GM12892 (cell line): ENCODE measurements around the gene TMEM51.
"Not testable (repeated sequence)": the region's sequence is repeated elsewhere in the genome, so short reads cannot be mapped to it uniquely, and the experiment has no call there.

ENCODE experiments used
- DNase-seq: peaks from one replicate; pipeline ENCODE4 v3.0.0; 2011; ENCODE audit not compliant: insufficient read length
- FAIRE-seq: peaks from 2 replicates; lab custom pipeline; 2011; peaks lifted over from hg19 to GRCh38; lab: Jason Lieb, UNC
- POLR2A ChIP-seq: IDR thresholded peaks from 2 replicates; pipeline ENCODE4 v1.6.1; 2011; ENCODE audit warnings: low read depth, low read length, control low read depth
- POLR2AphosphoS5 ChIP-seq: IDR thresholded peaks from 2 replicates; pipeline ENCODE4 v1.6.1; 2011; ENCODE audit warnings: low read depth, low read length, control low read depth
- TAF1 ChIP-seq: IDR thresholded peaks from 2 replicates; pipeline ENCODE4 v1.6.1; 2011; ENCODE audit warnings: low read depth, mild to moderate bottlenecking, control low read depth, low read length, borderline replicate concordance

The TMEM51 gene

DNA sequence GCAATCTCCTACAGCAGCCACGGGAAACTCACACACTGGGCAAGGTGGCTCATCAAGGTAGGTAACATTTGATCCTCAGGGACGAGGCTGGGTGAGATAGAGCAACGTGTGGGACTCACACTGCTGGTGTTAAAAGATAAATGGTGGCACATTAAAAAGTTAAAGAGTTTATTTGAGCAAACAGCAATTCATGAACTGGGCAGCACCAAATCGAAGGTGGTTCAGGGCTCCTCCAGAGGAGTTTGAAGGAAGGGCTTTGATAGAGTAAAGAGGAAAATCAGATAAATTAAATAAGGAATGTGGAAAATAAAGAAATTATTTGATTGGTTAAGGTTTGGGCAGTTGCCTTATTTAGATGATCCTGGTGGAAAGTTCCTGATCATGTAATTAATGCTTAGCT, 23.6 kb upstream of the TMEM51 start:
- no peak for DNase-seq
- TF ChIP-seq TAF1 (no peak), POLR2A (no peak), POLR2AphosphoS5 (no peak)
- FAIRE-seq = no peak

DNA sequence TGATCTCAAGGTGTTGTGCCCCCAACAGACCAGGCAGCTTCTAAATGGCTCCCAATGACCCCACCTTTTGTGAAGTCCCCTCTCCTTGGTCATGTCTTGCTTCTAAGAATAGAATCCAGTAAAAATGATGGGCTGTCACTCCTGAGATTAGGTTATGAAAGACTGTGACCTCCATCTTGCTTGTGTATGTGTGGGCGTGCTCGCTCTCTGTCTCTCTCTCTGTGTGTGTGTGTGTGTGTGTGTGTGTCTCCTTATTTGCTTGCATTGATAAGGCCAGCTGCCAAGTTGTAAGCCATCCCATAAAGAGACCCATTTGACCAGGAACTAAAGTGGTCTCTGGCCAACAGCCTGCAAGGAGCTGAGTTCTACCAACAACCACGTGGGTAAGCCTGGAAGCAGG, 22.9 kb upstream of the TMEM51 start:
- TF ChIP-seq POLR2AphosphoS5 = no peak
- no peak for TF ChIP-seq TAF1
- TF ChIP-seq POLR2A = no peak
- no peak for FAIRE-seq

DNA sequence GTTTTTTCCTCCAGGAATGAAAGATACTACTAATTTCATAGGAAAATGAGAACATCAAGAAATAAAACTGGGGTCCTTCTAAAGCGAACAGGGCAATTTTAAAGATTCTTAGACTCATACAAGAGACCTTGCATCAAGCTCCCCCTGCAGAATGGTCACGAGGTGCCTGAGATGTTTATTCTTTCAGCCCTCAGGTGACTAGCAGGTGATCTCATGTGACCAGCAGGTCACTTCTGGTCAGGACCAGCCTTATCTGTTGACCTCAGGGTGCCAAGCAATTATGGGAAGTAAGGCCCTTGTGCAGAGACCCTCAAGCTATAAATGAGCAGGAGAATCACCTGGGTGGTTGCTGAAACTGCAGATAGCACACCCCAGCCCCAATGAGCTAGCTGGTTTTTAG, 20.6 kb upstream of the TMEM51 start:
- no peak for FAIRE-seq

More for the DNA sequence above, 22.9 kb upstream of the TMEM51 start:
- no peak for DNase-seq

DNA sequence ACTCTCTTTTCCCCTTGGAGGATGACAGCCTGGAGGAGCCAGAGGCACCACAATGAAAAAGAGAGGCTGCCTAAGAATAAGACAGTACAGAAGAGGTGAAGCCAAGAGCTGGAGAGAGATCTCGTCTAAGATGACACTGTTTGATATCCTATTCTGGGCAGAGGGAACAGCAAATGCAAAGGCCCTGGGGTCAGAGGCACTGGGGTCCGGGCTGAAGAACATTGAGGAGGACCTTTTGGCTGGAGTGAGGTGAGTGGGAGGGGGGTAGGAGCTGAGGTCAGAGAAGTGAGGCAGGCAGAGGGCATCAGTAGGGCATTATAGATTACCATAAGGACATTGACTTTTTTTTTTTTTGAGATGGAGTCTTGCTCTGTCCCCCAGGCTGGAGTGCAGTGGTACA, 19.3 kb upstream of the TMEM51 start:
- DNase-seq (no peak), FAIRE-seq (no peak)
- TF ChIP-seq POLR2A = no peak
- TF ChIP-seq POLR2AphosphoS5 = no peak
- no peak for TF ChIP-seq TAF1

More for the DNA sequence above, 20.6 kb upstream of the TMEM51 start:
- TF ChIP-seq TAF1 (no peak), POLR2A (no peak), POLR2AphosphoS5 (no peak)
- no peak for DNase-seq

DNA sequence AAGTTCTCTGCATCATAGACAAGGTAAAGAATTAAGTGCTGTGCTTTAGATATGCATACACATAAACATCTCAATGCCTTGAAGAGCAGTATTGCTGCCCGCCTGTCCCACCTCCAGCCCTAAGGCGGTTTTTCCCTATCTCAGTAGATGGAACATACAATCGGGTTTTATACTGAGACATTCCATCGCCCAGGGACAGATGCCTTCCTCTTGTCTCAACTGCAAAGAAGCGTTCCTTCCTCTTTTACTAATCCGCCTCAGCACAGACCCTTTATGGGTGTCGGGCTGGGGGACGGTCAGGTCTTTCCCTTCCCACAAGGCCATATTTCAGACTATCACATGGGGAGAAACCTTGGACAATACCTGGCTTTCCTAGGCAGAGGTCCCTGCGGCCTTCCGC, 17.9 kb upstream of the TMEM51 start:
- not testable (repeated sequence) for FAIRE-seq, DNase-seq

DNA sequence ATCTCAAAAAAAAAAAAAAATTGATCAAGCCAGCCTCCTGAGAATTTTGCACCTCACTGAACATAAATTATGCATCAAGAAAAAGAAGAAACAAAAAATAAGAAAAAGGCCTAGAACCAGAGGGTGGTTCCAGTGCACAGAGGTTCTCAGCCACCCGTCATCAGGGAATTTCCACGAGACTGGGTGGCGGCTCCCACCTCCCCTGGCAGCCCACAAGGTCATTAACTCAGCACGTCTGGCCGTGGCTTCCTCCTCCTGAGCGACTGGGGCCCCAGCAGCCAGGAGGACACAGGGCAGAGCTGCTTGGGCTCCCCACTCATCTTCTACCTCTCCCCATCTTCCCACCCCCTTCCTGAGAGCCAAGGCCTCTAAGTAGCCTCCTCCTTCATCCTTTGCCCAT, 15.7 kb upstream of the TMEM51 start:
- FAIRE-seq (no peak), DNase-seq (no peak)
- no peak for TF ChIP-seq TAF1
- no peak for TF ChIP-seq POLR2AphosphoS5
- TF ChIP-seq POLR2A = no peak

DNA sequence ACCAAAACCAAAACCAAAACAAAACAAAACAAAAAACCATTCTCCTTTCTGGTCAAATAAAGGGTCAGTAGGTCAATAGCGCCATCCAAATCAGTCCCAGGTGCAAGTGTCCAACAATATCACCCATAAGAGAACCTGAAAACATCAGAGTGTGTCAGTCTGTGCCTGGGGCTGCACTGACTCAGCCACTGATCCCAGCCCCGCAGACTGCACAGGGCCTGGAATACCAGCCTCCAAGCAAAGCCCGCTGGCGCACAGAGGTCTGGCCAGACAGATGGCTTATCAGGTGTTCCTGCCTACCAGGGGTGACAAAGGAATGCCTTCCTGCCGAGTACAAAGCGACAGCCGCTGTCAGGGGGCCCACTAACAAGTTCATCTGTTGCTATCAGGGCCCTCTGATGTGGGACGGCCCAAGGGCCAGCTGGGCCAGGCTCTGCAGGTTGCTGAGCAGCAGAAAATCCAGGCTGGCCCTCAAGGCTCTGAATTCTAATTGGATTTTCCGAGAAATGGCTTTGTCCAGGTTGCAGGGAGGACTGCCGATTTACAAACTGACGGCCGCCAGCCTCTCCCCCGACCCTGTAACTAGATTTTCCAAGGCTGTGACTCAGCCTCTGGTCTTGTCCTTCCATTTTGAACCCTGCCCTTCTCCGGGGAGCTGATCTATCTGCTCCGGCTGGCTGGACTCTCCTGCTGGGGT, 13.7 kb upstream of the TMEM51 start:
- FAIRE-seq = no peak
- TF ChIP-seq POLR2A (no peak), POLR2AphosphoS5 (no peak), TAF1 (no peak)
- no peak for DNase-seq

DNA sequence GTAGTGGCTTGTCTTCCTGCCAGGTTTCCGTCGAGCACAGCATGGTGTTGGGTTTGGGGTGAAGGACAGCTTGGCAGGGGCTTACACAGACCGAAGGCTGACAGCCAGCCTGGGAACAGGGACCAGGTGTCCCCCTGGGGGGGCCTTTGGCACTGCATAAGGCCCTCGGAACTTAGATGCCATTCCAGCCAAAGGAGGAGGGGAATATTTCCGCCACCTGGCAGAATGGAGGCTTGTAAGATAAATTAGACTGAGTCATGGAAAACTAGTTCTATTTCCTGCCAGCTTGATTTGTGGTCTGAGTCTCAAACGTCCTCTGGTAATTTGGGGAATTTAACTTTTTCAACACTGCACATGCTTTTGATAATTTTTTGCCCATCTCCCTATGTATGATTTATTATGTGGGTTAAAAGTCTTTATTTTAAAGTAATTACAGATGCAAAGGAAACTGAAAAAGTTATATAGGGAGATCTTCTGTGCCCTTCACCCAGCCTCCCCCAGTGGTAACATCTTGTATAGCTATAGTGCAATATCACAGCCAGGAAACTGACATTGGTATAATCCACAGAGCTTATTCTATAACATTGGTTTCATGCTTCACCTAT, 11.5 kb upstream of the TMEM51 start:
- DNase-seq (no peak), FAIRE-seq (no peak)

DNA sequence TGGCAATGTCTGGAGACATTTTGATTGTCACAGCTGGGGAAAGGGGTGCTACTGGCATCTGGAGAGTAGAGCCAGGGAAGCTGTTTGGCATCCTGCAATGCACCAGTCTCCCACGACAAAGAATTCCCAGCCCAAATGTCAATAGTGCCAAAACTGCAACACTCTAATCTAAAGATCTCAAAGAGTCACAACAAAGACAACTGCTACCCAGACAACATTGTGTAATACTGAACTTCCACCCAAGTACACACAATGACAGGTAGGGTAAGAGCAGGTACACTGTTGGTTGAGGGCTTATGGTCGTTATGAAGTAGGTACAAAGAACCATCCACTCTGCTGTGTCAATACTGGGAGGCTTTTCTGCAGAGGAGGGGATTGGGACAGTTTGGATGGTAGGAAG, 8.2 kb upstream of the TMEM51 start:
- TF ChIP-seq TAF1 (no peak), POLR2AphosphoS5 (no peak), POLR2A (no peak)
- FAIRE-seq (no peak), DNase-seq (no peak)

More for the DNA sequence above, 11.5 kb upstream of the TMEM51 start:
- no peak for TF ChIP-seq TAF1
- no peak for TF ChIP-seq POLR2A
- no peak for TF ChIP-seq POLR2AphosphoS5

DNA sequence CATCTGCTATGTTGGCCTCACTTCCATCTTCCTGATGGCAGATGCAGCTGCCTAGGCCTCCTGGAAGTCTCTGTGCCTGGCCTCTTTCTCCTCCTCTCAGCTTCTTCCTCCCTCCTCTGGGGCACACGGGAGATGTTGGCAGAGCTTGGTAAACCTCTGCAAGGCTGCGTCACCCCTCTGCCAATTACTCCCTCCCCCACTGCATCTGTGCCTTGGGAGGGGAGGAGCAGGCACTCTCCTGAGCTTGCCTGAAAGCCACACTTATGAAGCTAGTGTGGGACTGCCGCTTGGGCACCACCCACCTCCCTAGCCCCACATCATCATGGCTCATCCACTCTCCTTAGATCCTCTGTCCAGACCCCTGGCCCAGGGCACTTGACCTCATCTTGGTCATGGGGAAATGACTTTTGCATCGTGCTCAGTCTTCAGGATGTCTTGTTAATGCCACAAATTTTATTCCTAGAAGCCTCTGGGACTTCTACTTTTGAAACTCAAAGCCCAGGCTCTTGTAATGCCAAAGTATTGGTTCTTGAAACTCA, 7.3 kb upstream of the TMEM51 start:
- FAIRE-seq = no peak
- DNase-seq = no peak
- TF ChIP-seq POLR2AphosphoS5 (no peak), TAF1 (no peak), POLR2A (no peak)

DNA sequence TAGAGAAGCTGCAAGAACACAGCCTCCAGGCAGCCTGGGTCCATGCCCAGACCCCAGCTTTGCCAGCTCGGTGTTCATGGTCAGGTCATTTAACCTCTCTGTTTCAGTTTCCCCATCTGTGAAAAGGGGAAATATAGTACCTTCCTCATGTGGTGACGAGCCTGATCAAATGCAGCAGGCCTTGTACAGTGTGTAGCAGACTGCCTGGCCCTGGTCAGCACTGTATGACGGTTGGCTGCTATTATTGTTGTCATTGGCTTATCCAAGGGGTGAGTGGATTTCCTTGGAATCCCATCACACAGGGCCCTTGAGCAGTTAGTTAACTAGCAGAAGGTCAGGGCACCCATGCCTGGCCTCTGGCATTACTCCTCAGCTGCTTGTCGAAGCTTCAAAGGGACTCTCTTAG, 6.6 kb upstream of the TMEM51 start:
- no peak for TF ChIP-seq POLR2A
- TF ChIP-seq TAF1 = no peak
- no peak for TF ChIP-seq POLR2AphosphoS5
- DNase-seq = no peak
- no peak for FAIRE-seq

DNA sequence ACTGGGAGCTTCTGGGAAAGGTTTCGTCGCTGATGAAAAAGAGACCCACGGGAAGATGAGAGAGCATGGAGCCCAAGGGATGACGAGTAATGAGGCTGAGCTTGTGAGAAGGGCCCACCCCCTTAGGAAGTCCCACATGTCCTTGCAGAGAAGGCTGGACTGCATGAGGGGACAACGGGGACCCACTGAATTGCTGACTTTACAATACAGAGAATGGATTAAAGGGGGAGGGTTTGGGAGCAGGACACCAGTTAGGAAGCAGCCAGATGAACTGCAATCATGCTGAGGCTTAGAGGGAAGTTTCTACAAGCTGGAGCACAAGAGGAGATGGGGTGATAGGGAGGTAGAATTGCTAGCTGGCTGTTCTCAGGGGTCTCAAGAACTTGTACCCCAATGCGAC, 5.5 kb upstream of the TMEM51 start:
- TF ChIP-seq POLR2AphosphoS5 (no peak), TAF1 (no peak), POLR2A (no peak)
- FAIRE-seq (no peak), DNase-seq (no peak)

DNA sequence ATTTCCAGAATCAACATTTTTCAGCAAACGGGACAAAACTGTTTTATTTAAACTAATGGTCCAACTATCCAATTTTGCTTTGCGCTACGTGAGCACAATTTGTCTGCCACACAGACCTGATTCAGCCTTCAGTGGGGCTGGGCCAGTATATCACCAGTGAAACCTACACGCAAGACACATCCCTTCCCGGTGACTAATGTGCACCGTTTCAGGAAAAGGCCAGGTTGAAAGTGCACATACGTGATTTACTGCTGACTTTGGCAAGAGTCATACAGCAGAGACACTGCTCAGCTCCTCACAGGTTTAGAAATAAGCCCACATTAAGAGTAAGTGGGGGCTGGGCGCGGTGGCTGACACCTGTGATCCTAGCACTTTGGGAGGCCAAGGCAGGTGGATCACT, 5.1 kb upstream of the TMEM51 start:
- no peak for TF ChIP-seq TAF1
- TF ChIP-seq POLR2A = no peak
- no peak for TF ChIP-seq POLR2AphosphoS5
- FAIRE-seq (no peak), DNase-seq (no peak)
